Measurements from ENCODE around the gene GBA3.

The GBA3 gene

DNA sequence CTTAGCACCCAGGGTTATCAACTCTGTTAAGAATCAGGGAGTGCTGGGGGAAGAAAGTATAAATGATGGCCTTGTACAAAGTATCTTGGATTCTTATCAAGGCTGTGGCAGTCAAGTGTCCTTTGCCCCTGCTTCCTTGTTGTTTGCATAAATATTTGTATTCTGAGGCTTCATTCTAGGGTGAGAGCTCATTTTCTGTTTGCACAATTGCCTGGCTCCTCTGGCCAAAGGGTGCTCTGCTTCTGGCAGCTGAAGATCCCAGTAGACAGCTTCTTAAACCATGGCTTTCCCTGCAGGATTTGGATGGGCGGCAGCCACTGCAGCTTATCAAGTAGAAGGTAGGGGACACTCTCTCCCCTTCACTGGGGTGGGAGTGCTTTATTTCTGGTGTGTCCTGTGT lies at the start of gene GBA3:
Gene GBA3, plus strand, starts transcription at position 202 of the 400 bp plus-strand sequence.
- no peak for DNase-seq

DNA sequence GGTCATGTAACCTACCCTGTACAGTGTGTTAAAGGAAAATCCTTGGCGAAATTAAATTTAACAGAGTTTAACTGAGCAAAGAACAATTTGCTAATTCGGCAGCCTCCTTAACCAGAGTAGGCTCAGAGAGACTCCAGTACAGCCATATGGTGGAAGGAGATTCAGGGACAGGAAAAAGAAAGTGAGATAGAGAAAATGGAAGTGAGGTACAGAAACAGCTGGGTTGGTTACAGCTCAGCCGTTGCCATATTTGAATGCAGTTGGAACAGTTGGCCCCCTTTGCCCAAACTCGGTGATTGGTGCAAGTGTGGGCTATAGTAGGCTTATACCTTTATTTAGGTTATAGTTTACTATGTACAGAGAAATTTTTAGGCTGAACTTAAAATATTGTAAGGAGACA lies 48.8 kb upstream of the GBA3 start:
- DNase-seq: no peak

DNA sequence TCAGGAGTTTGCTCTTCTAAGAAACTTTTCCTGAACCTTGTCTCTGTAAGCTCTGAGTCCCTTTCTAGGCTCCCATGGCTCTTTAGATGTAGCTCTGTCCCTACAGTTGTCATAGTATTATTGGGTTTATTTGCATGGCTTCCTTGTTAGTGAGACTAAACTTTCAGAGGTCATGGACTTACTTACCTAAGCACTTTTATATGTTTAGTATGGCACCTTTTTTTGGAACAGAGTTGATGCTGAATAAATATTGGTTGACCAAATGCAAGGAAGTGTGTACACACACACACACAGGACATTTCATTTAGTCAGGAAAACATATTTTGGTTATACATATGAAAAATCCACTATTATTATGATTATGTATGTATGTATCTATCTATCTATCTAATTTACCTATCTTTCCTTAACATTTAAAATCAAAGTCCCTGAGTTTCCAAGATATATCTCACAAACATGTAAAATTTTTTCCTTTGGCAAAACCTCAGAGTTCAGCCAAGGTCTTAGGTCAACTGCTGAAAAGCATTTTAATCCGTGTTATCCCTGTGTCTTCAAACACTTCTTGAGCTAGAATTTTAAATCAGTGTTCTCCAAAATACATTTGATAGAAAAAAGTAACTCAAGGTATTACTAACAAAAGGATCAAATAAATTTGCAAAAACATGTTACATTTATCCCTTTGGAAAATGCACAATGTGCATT lies 47.1 kb upstream of the GBA3 start:
- no peak for DNase-seq

DNA sequence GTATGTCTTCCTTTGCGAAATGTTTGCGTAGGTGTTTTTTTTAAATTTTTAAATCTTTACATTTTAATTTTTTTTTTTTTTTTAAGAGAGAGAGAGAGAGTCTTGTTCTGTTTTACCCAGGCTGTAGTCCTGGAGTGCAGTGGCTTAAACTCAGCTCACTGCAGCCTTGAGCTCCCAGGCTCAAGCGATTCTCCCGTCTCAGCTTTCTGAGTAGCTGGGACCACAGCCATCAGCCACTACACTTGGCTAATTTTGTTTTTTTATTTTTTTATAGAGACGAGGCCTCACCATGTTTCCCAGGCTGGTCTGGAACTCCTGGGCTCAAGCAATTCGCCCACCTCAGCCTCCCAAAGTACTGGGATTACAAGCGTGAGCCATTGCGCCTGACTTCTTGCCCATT lies 43.7 kb upstream of the GBA3 start:
- no peak for DNase-seq

DNA sequence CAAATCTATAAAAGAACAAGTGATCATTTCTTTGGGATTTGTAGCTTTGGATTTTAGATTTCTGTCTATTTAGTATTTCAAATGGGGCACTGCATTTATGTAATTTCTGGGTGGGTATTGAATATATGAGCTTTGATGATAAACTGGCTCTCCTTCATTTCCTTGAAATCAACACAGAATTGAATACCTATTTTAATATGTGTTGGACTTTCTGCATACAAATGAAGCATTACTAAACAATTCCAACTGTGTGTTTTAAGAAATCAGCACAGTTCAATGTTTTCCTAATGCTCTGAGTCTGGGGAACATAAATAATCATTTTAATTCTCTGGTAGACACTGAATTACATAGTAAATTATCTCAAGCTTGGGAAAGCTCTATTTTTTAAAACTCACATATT lies 42.0 kb upstream of the GBA3 start:
- DNase-seq: no peak

DNA sequence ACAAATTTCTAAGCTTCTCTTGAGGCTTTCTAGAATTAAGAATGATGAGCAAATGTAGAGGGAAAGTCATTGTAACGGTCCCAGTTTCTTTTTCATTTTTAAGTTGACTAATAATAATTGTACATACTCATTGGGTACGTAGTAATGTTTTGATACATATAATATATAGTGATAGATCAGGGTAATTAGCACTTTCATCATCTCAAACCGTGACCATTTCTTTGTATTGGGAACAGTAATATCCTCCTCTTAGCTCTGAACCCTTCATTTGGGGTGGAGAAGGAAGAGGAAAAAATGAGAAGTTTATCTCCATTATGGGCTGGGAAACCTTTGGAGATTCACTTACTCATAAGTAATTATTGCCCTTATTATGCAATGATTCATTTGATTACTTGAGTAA lies 39.0 kb upstream of the GBA3 start:
- no peak for DNase-seq

DNA sequence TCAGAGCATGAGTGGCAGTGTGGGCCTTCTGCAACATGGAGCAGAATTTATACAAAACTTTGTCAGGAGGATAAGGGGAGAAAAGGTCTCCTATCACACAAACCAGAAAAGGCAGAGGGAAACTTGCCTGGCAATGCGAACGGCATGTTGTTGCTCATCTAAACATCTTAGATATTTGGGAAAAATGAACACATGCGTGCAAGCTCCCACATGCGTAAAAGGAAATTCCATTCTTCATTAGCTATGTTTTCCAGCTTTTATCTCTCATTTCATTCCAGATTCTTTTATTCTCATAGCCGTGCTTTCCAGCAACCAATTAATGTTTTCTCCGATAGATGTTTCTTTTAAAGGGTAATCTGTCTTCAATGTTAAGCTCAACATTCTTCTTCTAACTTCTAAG lies 31.3 kb upstream of the GBA3 start:
- DNase-seq: no peak

DNA sequence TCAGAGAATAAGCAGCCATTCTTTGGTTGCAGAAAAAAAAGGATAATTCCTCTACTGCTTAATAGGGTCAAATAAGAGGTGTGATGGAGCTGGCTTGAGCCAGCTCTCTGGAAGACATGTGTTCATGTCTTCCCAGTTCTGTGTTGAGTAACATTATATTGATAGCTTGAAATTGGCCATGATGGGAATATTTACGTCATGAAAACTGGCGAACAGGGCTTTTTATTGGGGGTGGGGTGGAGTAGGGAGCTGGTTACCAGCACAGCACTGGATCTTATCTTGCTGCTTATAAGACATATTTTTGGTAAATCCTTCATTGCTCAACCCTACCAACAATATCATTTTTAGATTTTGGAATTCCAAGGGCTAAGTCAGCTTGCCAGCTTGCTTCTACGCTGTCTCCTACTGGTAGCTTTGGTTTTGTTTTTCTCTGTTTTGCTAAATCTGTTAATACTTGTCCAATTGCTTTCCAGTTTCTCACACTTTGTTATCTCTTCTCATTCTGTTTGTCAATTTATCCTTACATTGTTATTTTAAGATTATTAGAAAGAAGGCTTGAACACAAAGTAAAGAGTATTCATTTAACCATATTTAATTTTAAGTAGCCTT lies 25.3 kb upstream of the GBA3 start:
- no peak for DNase-seq

DNA sequence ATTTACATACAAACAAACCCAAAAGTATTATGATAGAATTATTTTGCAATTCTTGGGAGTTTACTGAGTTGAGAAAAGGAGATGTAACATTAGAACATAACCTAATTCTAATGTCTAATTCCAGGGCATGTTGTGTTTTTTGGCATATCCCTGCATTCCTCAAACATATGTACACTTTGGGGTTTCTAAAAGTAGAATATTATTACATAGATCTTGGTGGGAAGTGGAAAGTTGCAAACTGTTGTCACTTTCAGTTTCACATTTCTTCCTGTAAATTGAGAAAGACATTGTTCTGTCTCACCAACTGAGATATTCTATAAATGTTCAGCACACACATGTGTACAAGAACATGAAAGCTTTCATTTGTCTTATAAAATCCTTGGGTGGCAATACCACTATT lies 24.4 kb upstream of the GBA3 start:
- DNase-seq: no peak

DNA sequence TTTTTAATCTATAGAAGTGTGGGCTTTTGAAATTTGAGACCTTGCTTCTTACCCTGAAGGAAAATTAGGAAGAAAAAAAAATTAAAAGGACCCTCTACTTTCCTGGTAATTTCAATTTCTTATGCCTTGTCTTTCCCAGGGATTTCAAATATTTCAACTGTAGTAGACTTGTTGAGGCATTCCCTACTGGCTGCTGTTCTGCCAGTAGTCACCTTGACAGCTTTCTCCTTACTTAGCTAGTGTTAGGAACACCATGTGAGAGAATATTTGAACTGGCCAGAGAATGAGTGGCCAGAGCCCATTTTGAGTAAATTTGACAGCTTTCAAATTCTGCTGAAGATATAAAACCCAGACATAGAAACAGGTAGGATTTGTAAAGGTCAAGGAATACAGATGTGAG lies 24.0 kb upstream of the GBA3 start:
- DNase-seq: no peak

DNA sequence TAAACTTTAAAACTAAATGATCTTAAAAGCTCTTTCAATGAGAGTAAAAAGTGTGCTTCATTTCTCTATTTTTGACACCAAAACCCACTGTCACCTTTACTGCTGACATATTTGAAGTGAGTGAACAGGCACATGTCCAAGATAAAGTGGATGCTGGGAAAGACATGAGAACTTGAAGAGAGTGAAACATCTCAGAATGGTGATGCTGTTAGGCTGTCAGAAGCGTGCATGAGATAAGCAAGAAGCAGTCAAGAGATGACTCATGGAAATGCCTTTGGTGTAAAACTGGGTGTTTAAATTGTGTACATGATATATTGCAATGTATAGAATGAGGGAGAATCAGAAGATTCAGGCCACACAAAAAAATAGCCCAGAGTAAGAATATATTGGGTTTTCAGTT lies 21.8 kb upstream of the GBA3 start:
- no peak for DNase-seq

DNA sequence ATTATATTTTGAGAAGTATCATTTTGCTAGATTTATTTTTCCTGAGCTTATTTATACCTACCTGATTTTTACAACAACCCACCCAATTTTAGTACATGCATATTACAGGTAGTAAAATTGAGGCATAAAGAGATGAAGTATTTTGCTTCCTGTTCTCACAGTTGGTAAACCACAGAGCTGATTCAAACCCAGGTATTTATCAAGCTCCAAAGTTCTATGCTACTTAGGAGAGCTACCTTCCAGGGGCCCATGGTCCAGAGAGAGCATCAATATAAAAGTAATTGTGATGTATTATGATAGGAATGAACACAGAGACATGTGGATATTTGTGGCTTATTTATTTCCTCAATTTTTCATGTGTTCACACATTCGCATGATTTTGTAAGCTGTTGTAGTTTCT lies 20.2 kb upstream of the GBA3 start:
- no peak for DNase-seq

DNA sequence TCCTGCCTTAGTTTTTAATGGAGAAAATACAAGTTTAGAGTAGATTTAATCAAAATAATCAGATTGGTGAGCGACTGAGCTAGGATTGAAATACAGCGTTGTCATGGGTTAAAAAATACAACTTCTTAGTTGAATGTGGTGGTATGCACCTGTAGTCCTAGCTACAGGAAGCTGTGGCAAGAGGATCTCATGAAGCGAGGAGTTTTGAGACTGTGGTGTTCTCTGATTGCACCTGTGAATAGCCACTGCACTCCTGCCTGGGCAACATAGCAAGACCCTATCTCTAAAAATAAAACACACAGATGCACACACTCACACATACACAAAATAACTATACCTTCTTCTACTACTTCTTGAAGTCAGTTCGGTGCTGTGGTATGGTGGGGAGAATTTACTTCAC lies 19.8 kb upstream of the GBA3 start:
- no peak for DNase-seq

DNA sequence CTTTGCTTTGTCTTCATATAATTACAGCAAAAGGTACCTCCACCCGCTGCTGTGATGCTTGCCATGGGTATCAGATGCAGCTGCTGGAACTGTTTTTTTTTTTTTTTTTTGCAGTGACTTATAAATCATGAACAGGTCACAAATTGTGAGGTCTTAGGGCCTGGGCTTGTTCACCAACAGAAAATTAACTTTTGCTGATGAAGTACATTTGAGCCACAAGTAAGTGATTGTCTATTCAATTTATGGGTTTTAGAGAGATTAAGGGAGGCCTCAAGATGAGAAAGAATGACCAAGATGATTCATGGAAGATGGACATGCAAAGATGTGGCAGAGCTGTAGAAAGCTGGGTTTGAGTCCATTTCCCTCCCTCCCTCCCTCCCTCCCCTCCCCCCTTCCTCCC lies 18.0 kb upstream of the GBA3 start:
- no peak for DNase-seq

DNA sequence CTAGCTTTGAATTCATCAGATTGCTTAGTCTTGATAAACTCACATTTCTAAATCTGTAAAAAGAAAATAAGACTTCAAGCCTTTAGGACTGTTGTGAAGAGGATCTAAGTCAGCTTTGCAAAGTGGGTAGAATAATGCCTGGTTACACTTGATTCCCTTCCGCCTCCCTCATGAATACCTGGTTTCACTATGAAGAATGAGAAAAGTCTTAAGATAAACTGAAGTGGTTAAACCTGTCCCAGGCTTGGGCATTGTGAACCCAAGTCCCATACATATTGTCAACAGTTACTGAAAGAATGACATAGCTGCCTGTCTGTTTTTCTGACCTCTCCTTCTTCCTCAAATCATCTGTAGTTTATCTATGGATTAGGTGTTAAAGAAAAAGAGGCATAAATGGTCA lies 16.7 kb upstream of the GBA3 start:
- DNase-seq: no peak

DNA sequence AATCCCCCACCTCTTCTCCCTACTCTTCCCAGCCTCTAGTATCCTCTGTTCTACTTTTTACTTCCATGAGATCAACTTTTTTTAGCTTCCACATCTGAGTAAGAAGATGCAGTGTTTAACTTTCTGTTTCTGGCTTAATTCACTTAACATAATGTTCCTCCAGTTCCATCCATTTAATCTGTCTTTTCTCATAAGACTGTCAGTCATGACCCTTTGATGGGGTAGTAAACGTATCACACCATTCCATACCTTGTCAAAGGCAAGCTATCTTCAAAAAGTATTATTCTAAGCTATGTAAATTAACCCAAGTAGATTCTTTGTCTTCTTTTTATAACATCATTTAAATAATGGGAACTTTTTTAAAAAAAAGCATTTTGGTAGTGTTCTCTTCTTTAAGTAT lies 15.0 kb upstream of the GBA3 start:
- no peak for DNase-seq

DNA sequence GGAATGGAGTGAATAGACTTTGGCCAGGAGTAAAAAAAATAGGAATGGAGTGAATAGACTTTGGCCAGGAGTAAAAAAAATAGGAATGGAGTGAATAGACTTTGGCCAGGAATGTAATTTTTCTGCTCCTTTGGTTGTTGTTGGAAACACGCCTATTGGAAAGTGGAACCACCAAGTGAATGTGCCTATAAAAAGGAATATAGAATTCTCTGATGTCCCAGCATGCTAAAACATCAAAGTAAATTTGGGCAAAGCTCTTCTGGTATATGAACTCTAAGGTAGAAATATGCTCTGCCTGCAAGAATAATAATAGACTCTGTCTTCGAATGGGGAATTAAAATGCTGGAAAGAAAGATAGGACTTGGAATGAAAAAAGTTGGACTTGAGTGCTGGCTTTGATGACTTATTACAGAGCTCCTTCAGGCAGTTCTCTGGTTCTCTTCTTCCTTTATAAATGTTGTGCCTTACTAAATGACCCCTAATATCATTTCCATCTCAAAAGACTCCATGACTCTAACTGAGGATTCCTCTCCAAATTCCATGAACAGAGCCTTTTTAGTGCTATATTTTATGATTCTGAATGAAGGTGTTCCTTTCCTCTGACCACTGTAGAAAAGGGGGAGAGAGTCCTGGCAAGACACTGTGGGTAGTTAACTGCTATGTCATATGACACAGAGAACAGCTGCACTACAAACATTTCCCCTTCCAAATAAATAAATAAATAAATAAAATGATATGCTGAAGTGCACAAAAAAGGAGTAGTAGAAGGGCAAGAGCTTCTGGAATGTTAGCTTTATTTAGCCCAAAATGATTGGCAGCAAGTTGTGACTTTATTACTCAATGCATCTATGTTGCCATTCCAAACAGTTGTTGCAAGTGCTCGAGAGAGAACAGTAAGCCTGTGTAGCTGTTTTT lies 13.5 kb upstream of the GBA3 start:
- DNase-seq: no peak

DNA sequence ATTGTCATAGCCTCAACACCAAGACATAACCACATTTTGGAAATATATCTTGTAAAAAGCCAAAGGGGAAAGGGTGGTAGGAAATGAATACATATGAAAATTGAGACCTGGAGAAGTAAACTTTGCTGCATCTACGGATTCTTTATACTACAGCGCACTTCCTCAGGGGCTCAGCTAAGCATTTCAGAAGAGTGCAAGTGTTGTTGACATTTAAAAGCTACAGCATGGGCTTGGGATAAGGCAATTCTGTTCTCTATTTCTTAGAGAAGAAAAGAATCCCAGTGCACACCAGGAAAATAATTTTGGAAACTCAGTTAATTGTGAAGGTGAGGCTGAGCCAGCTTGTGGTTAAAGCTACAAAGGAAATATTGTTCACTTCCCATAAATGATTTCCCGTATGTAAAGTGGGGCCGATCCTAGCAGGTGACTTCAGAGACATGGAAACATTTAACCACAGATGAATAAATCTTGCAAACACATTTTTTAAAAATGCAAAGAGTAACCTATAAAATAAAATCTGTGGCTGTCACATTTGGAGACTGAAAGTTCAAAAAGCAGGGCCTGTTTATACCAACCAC lies 12.6 kb upstream of the GBA3 start:
- no peak for DNase-seq

DNA sequence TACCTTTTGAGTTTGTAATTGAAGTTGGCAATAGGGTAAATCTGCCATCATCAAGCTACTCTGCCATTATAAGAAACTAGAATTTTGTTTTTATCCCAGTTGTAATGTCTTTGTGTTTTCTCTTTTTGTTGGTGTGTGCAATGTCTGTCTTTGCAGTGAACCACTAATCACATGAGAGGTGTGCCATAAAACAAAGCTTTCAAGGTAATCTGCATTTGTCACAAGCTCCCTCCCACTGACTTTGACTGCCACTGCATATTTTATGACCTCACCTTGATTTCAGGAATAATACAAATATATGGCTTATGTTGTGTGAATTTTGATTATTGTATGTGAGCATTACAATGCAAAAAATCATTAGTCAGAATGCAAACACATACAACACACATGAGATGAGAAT lies 9.0 kb upstream of the GBA3 start:
- no peak for DNase-seq

DNA sequence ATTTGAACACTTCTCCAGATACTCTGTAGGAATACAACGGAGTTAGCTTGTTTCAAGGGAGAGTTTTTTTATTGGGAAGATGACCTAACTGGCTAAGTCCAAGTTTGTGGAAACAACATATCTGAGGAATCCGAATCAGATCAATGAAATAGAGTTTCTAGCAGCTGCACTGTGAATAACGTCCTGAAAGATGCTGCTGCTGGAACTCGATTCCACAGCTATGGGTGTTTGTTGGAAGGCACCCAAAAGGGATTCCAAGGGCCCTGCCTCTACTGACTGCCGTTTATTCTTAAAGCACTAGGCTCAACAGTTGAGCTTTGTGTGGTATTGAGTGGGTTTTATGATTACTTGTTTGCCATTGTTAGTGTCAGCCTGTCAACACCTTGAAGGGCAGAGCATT lies 6.6 kb upstream of the GBA3 start:
- no peak for DNase-seq

DNA sequence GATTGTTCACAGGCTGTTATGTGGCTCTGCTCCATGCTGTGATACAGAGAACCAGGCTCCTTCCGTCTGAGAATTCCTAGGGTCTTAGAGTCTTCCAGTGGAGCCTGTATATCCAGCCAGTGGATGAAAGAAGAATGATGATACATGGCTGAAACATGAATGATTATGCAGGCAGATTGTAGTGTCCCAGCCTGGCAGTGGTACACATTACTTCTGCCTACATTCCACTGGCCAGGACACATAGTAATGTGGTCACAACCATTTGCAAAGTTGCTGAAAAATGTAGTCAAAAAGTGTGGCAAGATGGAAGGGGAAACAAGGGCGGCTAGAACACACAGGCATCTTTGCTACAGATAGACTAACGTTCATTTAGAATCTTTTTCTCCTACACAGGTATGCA lies 4.5 kb upstream of the GBA3 start:
- no peak for DNase-seq

DNA sequence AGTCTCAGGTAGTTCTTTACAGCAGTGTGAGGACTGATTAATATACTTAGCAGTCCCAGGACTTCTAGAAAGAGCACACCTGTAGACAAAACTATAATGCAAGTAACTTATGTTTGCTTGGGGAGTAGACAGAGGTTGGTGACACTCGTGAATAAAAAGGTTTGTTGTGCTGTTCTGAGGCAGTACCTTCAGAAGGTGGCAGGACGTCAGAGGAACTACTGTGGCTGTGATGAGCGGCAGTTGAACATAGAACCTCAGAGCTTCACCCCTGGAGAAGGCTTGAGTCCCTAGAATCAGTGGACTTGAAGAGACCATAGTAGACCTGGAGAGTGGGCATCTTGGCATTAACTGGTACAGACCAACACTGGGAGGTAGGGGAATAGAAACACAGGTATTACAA lies 3.3 kb upstream of the GBA3 start:
- no peak for DNase-seq

DNA sequence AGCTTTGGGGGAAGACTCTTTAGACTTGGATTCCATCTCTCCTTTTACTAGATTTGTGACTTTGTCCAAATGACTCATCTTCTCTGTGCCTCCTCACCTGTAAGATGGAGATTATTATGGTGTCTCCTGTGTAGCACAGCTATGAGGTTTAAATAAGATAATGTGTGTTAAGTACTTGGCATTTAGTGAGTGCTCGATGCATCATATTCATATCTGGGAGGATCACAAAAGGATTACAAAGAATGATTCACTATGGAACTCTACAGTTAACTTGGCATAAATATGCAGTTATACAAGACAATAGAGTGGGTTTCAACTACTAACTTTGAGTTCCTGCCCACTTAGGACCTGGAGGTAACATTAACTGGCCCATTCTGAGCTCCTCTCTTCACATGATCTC lies 2.3 kb downstream of the GBA3 start:
- DNase-seq: no peak

DNA sequence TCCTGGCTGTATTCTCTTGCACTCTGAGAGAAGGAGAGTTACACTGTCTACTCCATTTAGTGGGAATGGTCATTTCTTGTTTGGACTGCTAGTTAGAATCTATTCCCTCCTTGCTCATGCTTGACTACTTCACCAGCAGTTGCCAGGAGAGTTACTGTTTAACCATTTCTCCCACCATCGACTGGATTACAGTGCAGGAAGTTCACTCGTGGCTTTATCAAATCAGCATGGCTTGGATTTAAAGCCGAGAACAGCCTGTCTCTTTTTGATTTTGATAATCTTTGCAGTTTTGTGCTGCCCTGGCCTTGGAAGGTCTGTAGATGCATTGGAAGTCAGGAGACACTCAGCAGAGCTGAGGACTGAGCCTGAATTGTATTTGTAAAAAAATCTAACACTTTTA lies 3.2 kb downstream of the GBA3 start:
- no peak for DNase-seq

Data from retina (tissue), 1 donor.